GM21390 (cell line): ENCODE data around the gene PROZ.
"Not testable (repeated sequence)": the region's sequence is repeated elsewhere in the genome, so short reads cannot be mapped to it uniquely, and the experiment has no call there.

Experiments used
- ATAC-seq: cut with Tn5 transposase; IDR thresholded peaks from one replicate; pipeline ENCODE4 v1.9.1; 2021; ENCODE audit not compliant: unreplicated experiment

PROZ gene

GRCh38 chr13:113153810-113154748 lies 4.4 kb upstream of the PROZ start:
- peak; percentile 57 for ATAC-seq

DNA sequence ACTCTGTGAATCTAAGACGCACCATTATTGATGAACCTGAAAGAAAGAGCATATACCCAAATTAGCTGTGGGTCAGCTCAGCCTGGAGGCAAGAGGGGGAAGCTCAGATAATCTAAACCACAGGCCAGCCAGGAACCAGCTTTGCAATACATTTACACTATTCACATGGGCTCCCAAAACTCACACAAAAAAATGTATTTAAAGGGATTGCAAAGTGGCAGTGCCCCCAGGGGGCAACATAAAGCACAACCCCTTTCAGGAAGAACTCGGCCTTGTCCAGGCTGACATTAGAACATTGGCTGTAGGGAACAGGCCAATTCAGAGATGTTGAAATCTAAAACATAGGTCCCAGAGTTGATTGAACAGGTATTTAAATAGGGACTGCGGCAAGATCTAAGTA lies 3.2 kb upstream of the PROZ start:
- ATAC-seq: no peak

- no peak for ATAC-seq
Measured at GRCh38 chr13:113155982-113156655, 2.3 kb upstream of the PROZ start.

GRCh38 chr13:113157206-113157928 lies 1.1 kb upstream of the PROZ start:
- no peak for ATAC-seq

- no peak for ATAC-seq
Measured at GRCh38 chr13:113158946-113159345, 498 bp downstream of the PROZ start.

GRCh38 chr13:113159701-113160100 lies 1.3 kb downstream of the PROZ start:
- ATAC-seq: no peak

DNA sequence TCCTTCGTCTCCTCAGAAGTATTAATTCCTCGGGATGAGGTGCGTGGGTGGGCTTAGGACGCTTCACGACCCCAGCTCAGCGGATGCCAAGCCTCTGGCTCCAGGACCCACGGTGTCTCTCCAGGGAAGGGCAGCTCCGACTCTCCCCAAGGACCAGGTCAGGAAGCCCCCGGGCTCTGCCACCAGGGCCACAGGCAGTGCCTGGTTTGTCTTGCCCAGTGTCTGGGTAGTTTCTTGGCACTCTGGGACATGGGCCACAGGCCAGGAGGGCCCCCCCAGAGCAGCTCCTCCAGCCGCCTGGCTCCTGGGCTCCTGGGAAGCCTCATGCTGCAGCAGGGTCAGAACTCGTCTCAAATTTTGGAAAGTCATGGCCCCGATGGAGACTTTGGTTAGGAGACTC lies 2.5 kb downstream of the PROZ start:
- no peak for ATAC-seq

- ATAC-seq: no peak
Measured at GRCh38 chr13:113161433-113161832, 3.0 kb downstream of the PROZ start.

DNA sequence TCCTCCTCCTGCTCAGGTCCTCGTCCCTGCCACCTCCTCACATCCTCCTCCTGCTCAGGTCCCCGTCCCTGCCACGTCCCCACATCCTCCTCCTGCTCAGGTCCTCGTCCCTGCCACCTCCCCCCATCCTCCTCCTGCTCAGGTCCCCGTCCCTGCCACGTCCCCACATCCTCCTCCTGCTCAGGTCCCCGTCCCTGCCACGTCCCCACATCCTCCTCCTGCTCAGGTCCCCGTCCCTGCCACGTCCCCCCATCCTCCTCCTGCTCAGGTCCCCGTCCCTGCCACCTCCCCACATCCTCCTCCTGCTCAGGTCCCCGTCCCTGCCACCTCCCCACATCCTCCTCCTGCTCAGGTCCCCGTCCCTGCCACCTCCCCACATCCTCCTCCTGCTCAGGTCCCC lies 3.5 kb downstream of the PROZ start:
- not testable (repeated sequence) for ATAC-seq

- ATAC-seq: no peak
Measured at GRCh38 chr13:113162783-113163685, 4.6 kb downstream of the PROZ start.

- no peak for ATAC-seq
Measured at GRCh38 chr13:113164492-113164891, 6.0 kb downstream of the PROZ start.

GRCh38 chr13:113166266-113166665 lies 7.8 kb downstream of the PROZ start:
- ATAC-seq: no peak

- ATAC-seq: no peak
Measured at GRCh38 chr13:113166681-113167080, 8.2 kb downstream of the PROZ start.

DNA sequence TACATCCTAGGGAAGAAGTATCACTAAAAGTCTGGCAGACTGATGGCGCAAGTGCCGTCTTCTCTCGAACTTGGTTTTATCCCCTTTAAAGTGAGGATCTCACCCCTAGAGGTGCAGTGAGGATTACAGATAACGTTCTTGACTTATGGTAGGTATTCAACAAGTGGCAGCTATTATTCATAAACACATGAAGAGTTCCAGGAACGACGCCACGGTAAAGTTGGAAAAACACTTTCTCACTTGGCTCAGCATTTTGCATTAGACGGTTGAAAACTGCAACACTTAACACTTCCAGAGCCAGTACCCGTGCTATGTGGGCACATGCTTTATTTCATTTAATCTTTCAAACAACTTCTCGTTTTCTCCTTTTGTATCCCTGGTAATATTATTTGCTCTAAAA lies 8.7 kb downstream of the PROZ start:
- no peak for ATAC-seq

GRCh38 chr13:113167575-113167974 lies 9.1 kb downstream of the PROZ start:
- no peak for ATAC-seq

GRCh38 chr13:113168211-113168610 lies 9.8 kb downstream of the PROZ start:
- ATAC-seq: no peak

GRCh38 chr13:113169277-113170272 lies 11.1 kb downstream of the PROZ start:
- ATAC-seq: no peak

DNA sequence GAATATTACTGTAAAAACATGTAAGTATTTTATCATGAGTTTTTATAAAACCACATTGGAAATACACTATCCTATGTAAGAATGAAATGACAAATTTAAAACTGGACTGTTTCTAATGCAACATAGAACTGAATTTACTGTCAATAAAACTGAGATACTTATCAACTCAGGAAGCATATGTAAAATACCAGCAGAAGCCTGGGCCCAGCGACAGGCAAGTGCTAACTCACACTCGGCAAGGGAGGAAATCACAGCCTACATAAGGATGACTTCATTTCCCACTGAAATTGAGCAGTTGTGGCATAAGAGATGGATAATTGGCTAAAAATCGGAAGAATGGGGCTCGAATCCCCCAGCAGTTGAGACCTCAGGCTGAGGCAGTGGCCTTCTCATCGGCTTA lies 12.1 kb downstream of the PROZ start:
- ATAC-seq: no peak
